ENCODE measurements around the gene E2F4. TPM values are rescaled to one million over a fixed set of nuclear protein-coding genes. Genes with fewer than 3 reads are reported as not detected.

Gene E2F4
- total RNA-seq, 1 donor from 2014 or later = 68.4 TPM

GRCh38 chr16:67173808-67174705 lies 17.9 kb upstream of the E2F4 start:
- peak; percentile 96 for DNase-seq (ENCODE audit: low spot score)

GRCh38 chr16:67174706-67175231 lies 17.2 kb upstream of the E2F4 start:
- DNase-seq (ENCODE audit: low spot score) = no peak

GRCh38 chr16:67176662-67177061 lies 15.3 kb upstream of the E2F4 start:
- DNase-seq (ENCODE audit: low spot score) = no peak

- DNase-seq (ENCODE audit: low spot score) = no peak
These were observed 13.9 kb upstream of the E2F4 start for GRCh38 chr16:67177743-67178699.

GRCh38 chr16:67179421-67180080 lies 12.4 kb upstream of the E2F4 start:
- DNase-seq (ENCODE audit: low spot score) = no peak

GRCh38 chr16:67180166-67180565 lies 11.8 kb upstream of the E2F4 start:
- no peak for DNase-seq (ENCODE audit: low spot score)

- DNase-seq (ENCODE audit: low spot score) = no peak
These were observed 10.6 kb upstream of the E2F4 start for GRCh38 chr16:67181346-67181745.

- DNase-seq (ENCODE audit: low spot score) = no peak
These were observed 9.7 kb upstream of the E2F4 start for GRCh38 chr16:67182288-67182687.

- no peak for DNase-seq (ENCODE audit: low spot score)
These were observed 8.7 kb upstream of the E2F4 start for GRCh38 chr16:67183284-67183626.

GRCh38 chr16:67183627-67184452 lies 8.1 kb upstream of the E2F4 start, which contains the start of gene MATCAP1:
Gene MATCAP1 (minus strand): TSS chr16:67183963. CDS start chr16:67180610, 3,353 bp downstream.
- DNase-seq (ENCODE audit: low spot score) = peak; percentile 96

GRCh38 chr16:67184453-67184994 lies 7.4 kb upstream of the E2F4 start:
- DNase-seq (ENCODE audit: low spot score) = no peak

- DNase-seq (ENCODE audit: low spot score) = peak; percentile 95
These were observed 6.8 kb upstream of the E2F4 start for GRCh38 chr16:67184995-67185650.

GRCh38 chr16:67185651-67186134 lies 6.3 kb upstream of the E2F4 start:
- DNase-seq (ENCODE audit: low spot score) = no peak

- no peak for DNase-seq (ENCODE audit: low spot score)
These were observed 5.4 kb upstream of the E2F4 start for GRCh38 chr16:67186550-67186950.

GRCh38 chr16:67187175-67187890 lies 4.6 kb upstream of the E2F4 start:
- DNase-seq (ENCODE audit: low spot score) = no peak

GRCh38 chr16:67188323-67188722 lies 3.6 kb upstream of the E2F4 start:
- DNase-seq (ENCODE audit: low spot score) = no peak

- no peak for DNase-seq (ENCODE audit: low spot score)
These were observed 3.2 kb upstream of the E2F4 start for GRCh38 chr16:67188798-67189197.

- DNase-seq (ENCODE audit: low spot score) = no peak
These were observed 1.9 kb upstream of the E2F4 start, which contains the start of gene EXOC3L1 for GRCh38 chr16:67190041-67190440. Gene EXOC3L1 (minus strand): TSS chr16:67190136. CDS start chr16:67189676, 460 bp downstream.
